HFF-Myc (cell line): ENCODE results near the gene OTOG.

Source experiments
- DNase-seq: peaks from one replicate; pipeline ENCODE4 v3.0.0-alpha.2; 2011; ENCODE audit warnings: low read depth; ENCODE audit errors: extremely low read depth
- H3K4me3 ChIP-seq: replicated peaks from 2 replicates; pipeline ENCODE4 v1.5.1; 2011; ENCODE audit warnings: low read depth, mild to moderate bottlenecking, control low read depth, low read length
- TF ChIP-seq, protein P1 (sequence below): IDR thresholded peaks from 2 replicates; pipeline ENCODE4 v1.5.1; 2012; ENCODE audit warnings: mild to moderate bottlenecking, low read depth, low read length, control low read depth; ENCODE audit errors: missing control alignments

The OTOG gene

DNA sequence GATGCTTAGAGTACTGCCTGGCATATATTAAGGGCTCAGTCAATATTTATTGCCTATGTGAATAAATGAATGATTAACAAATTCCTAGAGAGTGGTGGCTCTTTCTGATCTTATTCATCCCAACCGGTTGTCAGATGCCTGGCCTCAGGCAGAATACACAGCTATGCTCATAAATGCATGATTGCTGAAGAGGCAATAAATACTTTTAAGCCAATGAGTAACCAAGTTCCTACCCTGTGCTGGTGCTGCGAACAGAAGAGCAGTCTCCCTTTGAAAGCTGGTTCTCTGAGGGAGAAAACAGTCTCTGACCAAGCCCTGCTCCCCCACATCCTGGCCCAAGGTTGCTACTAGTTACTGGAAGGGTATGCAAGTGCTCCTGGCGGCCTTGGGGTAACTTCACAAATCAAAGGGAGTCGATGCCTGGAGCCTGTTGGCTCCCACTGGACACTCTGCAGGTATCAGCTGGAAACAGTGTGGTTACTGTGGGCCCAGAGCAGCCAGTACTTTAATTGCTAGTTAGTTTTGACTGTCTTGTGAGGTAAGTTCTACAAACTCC lies 5.7 kb upstream of the OTOG start:
- H3K4me3 ChIP-seq = no peak overlapping the region
- no peak for DNase-seq
- TF ChIP-seq, protein P1, sequence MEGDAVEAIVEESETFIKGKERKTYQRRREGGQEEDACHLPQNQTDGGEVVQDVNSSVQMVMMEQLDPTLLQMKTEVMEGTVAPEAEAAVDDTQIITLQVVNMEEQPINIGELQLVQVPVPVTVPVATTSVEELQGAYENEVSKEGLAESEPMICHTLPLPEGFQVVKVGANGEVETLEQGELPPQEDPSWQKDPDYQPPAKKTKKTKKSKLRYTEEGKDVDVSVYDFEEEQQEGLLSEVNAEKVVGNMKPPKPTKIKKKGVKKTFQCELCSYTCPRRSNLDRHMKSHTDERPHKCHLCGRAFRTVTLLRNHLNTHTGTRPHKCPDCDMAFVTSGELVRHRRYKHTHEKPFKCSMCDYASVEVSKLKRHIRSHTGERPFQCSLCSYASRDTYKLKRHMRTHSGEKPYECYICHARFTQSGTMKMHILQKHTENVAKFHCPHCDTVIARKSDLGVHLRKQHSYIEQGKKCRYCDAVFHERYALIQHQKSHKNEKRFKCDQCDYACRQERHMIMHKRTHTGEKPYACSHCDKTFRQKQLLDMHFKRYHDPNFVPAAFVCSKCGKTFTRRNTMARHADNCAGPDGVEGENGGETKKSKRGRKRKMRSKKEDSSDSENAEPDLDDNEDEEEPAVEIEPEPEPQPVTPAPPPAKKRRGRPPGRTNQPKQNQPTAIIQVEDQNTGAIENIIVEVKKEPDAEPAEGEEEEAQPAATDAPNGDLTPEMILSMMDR = no peak

GRCh38 chr11:17542249-17542648 lies 4.8 kb upstream of the OTOG start:
- TF ChIP-seq, protein P1 = no peak
- H3K4me3 ChIP-seq = no peak overlapping the region
- DNase-seq = no peak

DNA sequence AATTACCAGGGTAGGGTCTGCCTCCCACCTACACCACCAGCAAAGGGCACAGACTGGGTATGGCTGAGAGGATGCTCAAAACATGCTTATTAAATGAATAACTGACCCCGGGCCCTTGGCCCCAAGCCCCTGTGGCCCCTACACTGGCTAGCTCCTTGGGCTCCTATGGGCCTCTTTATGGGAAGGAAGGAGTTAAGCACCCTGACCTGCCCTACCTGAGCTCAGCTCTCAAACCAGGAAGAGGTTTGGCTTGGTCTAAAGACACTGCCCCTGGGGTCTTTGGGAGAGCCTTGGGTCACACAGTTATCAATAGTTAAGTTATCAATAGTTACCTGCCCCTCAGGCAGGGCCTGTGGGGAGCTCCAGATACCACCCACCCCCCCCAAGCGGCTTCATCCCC lies 4.0 kb upstream of the OTOG start:
- TF ChIP-seq, protein P1 = no peak
- H3K4me3 ChIP-seq = no peak overlapping the region
- DNase-seq = no peak

GRCh38 chr11:17543574-17544180 lies 3.4 kb upstream of the OTOG start:
- no peak overlapping the region for H3K4me3 ChIP-seq
- TF ChIP-seq, protein P1 = no peak
- no peak for DNase-seq

- no peak within 1 kb of the TSS for H3K4me3 ChIP-seq
- TF ChIP-seq, protein P1 = no peak
- no peak for DNase-seq
These were observed 2.9 kb upstream of the OTOG start, which contains the start of gene USH1C for GRCh38 chr11:17544181-17544622. Gene USH1C, minus strand, starts transcription at chr11:17544416. Its CDS starts 109 bp downstream, at chr11:17544307.

DNA sequence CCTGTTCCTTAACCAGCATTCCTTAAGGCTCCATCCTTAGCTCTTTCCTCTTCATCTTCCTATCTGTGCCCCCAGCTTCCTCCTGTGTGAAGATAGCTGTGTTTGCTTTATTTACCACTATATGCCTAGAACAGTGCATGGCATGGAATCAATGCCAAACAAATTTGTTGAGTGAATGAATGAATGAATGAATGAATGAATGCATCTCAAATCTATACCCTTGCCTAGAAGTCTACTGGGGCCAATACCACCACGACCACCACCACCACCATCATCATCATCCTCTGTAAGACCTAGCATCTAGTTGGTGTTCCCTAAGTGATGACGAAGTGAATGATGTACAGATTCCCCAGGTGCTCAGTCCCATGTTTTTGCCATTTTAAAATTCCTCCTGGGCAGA lies 819 bp upstream of the OTOG start:
- no peak for DNase-seq
- TF ChIP-seq, protein P1 = no peak
- H3K4me3 ChIP-seq = no peak overlapping the region
